ENCODE results near the gene TTN.

Gene TTN

GRCh38 chr2:178496049-178496448 is 311.2 kb downstream of the TTN start:
- DNase-seq (ENCODE audit: low read depth, low spot score), result no peak

- no peak for DNase-seq (ENCODE audit: low read depth, low spot score)
Observed at GRCh38 chr2:178491612-178492011, 315.6 kb downstream of the TTN start.

- DNase-seq (ENCODE audit: low read depth, low spot score), result no peak
Observed at GRCh38 chr2:178485356-178485755, 321.9 kb downstream of the TTN start.

- no peak for DNase-seq (ENCODE audit: low read depth, low spot score)
Observed at GRCh38 chr2:178484245-178485041, 322.8 kb downstream of the TTN start.

GRCh38 chr2:178482437-178482836 is 324.8 kb downstream of the TTN start:
- DNase-seq (ENCODE audit: low read depth, low spot score), result no peak

- DNase-seq (ENCODE audit: low read depth, low spot score), result peak; percentile 62
Observed at GRCh38 chr2:178480227-178481181, 326.7 kb downstream of the TTN start, which contains the start of gene PLEKHA3. TSS of gene PLEKHA3 (plus strand) at chr2:178480457. CDS start at chr2:178480870, 413 bp downstream.

- no peak for DNase-seq (ENCODE audit: low read depth, low spot score)
Observed at GRCh38 chr2:178479758-178480226, 327.4 kb downstream of the TTN start.

GRCh38 chr2:178479275-178479616 is 328.0 kb downstream of the TTN start:
- no peak for DNase-seq (ENCODE audit: low read depth, low spot score)

GRCh38 chr2:178478439-178479274 is 328.6 kb downstream of the TTN start, which contains the start of gene FKBP7:
TSS of gene FKBP7 (minus strand) at chr2:178478600. CDS start at chr2:178478499, 101 bp downstream.
- DNase-seq (ENCODE audit: low read depth, low spot score), result peak; percentile 74

- no peak for DNase-seq (ENCODE audit: low read depth, low spot score)
Observed at GRCh38 chr2:178478130-178478438, 329.1 kb downstream of the TTN start.

- no peak for DNase-seq (ENCODE audit: low read depth, low spot score)
Observed at GRCh38 chr2:178477443-178478129, 329.6 kb downstream of the TTN start.

- no peak for DNase-seq (ENCODE audit: low read depth, low spot score)
Observed at GRCh38 chr2:178476477-178476876, 330.7 kb downstream of the TTN start.
